GM23338 (cell line): ENCODE results near the gene RAMP3. TPM values are rescaled to one million over a fixed set of nuclear protein-coding genes. Genes with fewer than 3 reads are reported as not detected.
"Not testable (repeated sequence)": the region's sequence is repeated elsewhere in the genome, so short reads cannot be mapped to it uniquely, and the experiment has no call there.

Source experiments
- ATAC-seq: fragments of 200-7000 bp; cut with Tn5 transposase; 3 replicates; pipeline ENCODE4 v1.9.1; 2020
- DNase-seq: peaks from one replicate; pipeline ENCODE4 v3.0.0-alpha.2; 2015; ENCODE audit warnings: low spot score
- H2AFZ ChIP-seq: fragments of 200-600 bp; sonication (generic); 2 replicates; pipeline ENCODE4 v1.8.0; 2016; ENCODE audit warnings: antibody characterized with exemption, mild to moderate bottlenecking, moderate library complexity
- H3F3A ChIP-seq: fragments of 200-600 bp; sonication (generic); replicated peaks from 2 replicates; pipeline ENCODE4 v1.8.0; 2017; ENCODE audit warnings: antibody characterized with exemption, mixed run types, low read depth
- H3K27ac ChIP-seq: fragments of 200-600 bp; sonication (generic); 2 replicates; pipeline ENCODE4 v1.6.1; 2016; ENCODE audit warnings: low read depth
- H3K27me3 ChIP-seq: fragments of 200-600 bp; sonication (generic); 2 replicates; pipeline ENCODE4 v1.8.0; 2016; ENCODE audit warnings: mild to moderate bottlenecking, mixed run types, moderate library complexity; ENCODE audit not compliant: insufficient read depth
- H3K36me3 ChIP-seq: fragments of 200-600 bp; sonication (generic); 2 replicates; pipeline ENCODE4 v1.8.0; 2016; ENCODE audit warnings: mild to moderate bottlenecking; ENCODE audit not compliant: insufficient read depth
- H3K4me1 ChIP-seq: fragments of 200-600 bp; sonication (generic); 2 replicates; pipeline ENCODE4 v1.8.0; 2016; ENCODE audit warnings: mild to moderate bottlenecking, moderate library complexity; ENCODE audit not compliant: insufficient read depth
- H3K4me2 ChIP-seq: fragments of 200-600 bp; sonication (generic); 2 replicates; pipeline ENCODE4 v1.7.1; 2017; ENCODE audit warnings: mixed run types
- H3K4me3 ChIP-seq: fragments of 200-600 bp; sonication (generic); 2 replicates; pipeline ENCODE4 v1.6.1; 2016; ENCODE audit warnings: mixed run types
- H3K79me2 ChIP-seq: fragments of 200-600 bp; sonication (generic); replicated peaks from 2 replicates; pipeline ENCODE4 v1.8.0; 2017; ENCODE audit warnings: mild to moderate bottlenecking; ENCODE audit not compliant: insufficient read depth
- H3K9me2 ChIP-seq: fragments of 200-600 bp; sonication (generic); 2 replicates; pipeline ENCODE4 v1.8.0; 2017; ENCODE audit not compliant: insufficient read depth
- H4K20me1 ChIP-seq: fragments of 200-600 bp; sonication (generic); replicated peaks from 2 replicates; pipeline ENCODE4 v1.8.0; 2017; ENCODE audit warnings: mild to moderate bottlenecking; ENCODE audit not compliant: insufficient read depth
- H3K27ac Mint-ChIP-seq: 2 replicates; pipeline ENCODE4 v1.8.0; 2020; ENCODE audit warnings: inconsistent platforms, mild to moderate bottlenecking, moderate library complexity, mixed read lengths
- H3K27me3 Mint-ChIP-seq: 3 replicates; pipeline ENCODE4 v1.8.0; 2022; ENCODE audit warnings: low read depth, mild to moderate bottlenecking, moderate library complexity, mixed read lengths, inconsistent platforms; ENCODE audit not compliant: insufficient read depth, poor library complexity
- H3K36me3 Mint-ChIP-seq: 3 replicates; pipeline ENCODE4 v1.8.0; 2021; ENCODE audit warnings: low read depth, mild to moderate bottlenecking, inconsistent platforms, moderate library complexity, mixed read lengths
- H3K4me1 Mint-ChIP-seq: 3 replicates; pipeline ENCODE4 v1.8.0; 2020; ENCODE audit warnings: mild to moderate bottlenecking, inconsistent platforms, mixed read lengths
- H3K4me3 Mint-ChIP-seq: 3 replicates; pipeline ENCODE4 v1.8.0; 2021; ENCODE audit warnings: moderate library complexity, mild to moderate bottlenecking, inconsistent platforms, mixed read lengths
- H3K9me3 Mint-ChIP-seq: 3 replicates; pipeline ENCODE4 v1.8.0; 2020; ENCODE audit warnings: moderate library complexity, mild to moderate bottlenecking, inconsistent platforms, mixed read lengths
- ETS1 ChIP-seq: IDR thresholded peaks from 2 replicates; pipeline ENCODE4 v1.6.1; 2016; ENCODE audit warnings: antibody characterized with exemption
- EZH2phosphoT487 ChIP-seq: fragments of 200-600 bp; sonication (generic); IDR thresholded peaks from one replicate; pipeline ENCODE4 v1.8.1; 2018; ENCODE audit warnings: antibody characterized with exemption; ENCODE audit not compliant: unreplicated experiment
- STAT1 ChIP-seq: IDR thresholded peaks from one replicate; pipeline ENCODE4 v1.6.1; 2016; ENCODE audit warnings: antibody characterized with exemption; ENCODE audit not compliant: unreplicated experiment
- ZNF462 ChIP-seq: fragments of 250-450 bp; sonication (Bioruptor Pico); IDR thresholded peaks from 2 replicates; pipeline ENCODE4 v1.5.0; 2020; ENCODE audit warnings: mild to moderate bottlenecking, moderate library complexity
- polyA plus RNA-seq: library from polyadenylated mRNA; unstranded; fragments of >200 nt; fragmentation: Nextera tagmentation; extraction: Ambion mirVana; gene quantifications from 2 replicates; pipeline ENCODE4 v1.2.1, GENCODE V29; 2016
- total RNA-seq: library from RNA; depleted of rRNA; stranded (reverse); fragments of >200 nt; shearing (Covaris generic); gene quantifications from 2 replicates; pipeline ENCODE4 v1.2.3, GENCODE V29; 2014

RAMP3 gene
- total and polyA plus RNA-seq, 2 experiments from 2014 or later, result 1.1 to 4.6 TPM

- no peak overlapping the region for H3K4me3 Mint-ChIP-seq
- Histone ChIP-seq H3K4me3 (no peak overlapping the region), H3K36me3 (no peaks in the 10 kb centered on the region), H3K9me2 (0 out of 2 replicates have a peak, but pooled peaks cover 3% of the 10 kb centered on the region), H3F3A (no peaks in the 10 kb centered on the region), H3K27me3 (peaks cover 4% of the 10 kb centered on the region), H3K4me1 (no peaks in the 10 kb centered on the region; the same call in 1 of the 2 replicates), H3K4me2 (no peak overlapping the region), H2AFZ (no peak overlapping the region), H3K27ac (no peak overlapping the region), H3K79me2 (no peaks in the 10 kb centered on the region), H4K20me1 (no peaks in the 10 kb centered on the region)
- peaks cover 8% of the 10 kb centered on the region; the same call in 2 of the 3 replicates for H3K9me3 Mint-ChIP-seq
- H3K4me1 Mint-ChIP-seq, result peaks cover 4% of the 10 kb centered on the region; the same call in 2 of the 3 replicates
- no peak for ATAC-seq
- peaks cover 17% of the 10 kb centered on the region for H3K27me3 Mint-ChIP-seq
- H3K36me3 Mint-ChIP-seq, result no peaks in the 10 kb centered on the region
- TF ChIP-seq ETS1 (no peak), EZH2phosphoT487 (no peak), STAT1 (no peak), ZNF462 (no peak)
- no peak overlapping the region for H3K27ac Mint-ChIP-seq
- DNase-seq, result no peak
Measured at GRCh38 chr7:45163692-45164052, 6.1 kb downstream of the RAMP3 start.

GRCh38 chr7:45164271-45164670, 6.7 kb downstream of the RAMP3 start:
- H3K9me2 ChIP-seq, H3F3A ChIP-seq, H3K27me3 ChIP-seq, H3K9me3 Mint-ChIP-seq, H3K4me3 Mint-ChIP-seq, H2AFZ ChIP-seq, DNase-seq, H3K79me2 ChIP-seq, H3K4me1 Mint-ChIP-seq, H4K20me1 ChIP-seq, H3K36me3 ChIP-seq, H3K27ac ChIP-seq, ATAC-seq, H3K4me2 ChIP-seq, H3K27ac Mint-ChIP-seq, H3K4me3 ChIP-seq, H3K4me1 ChIP-seq, H3K36me3 Mint-ChIP-seq: not testable (repeated sequence)
- H3K27me3 Mint-ChIP-seq, result peaks cover 11% of the 10 kb centered on the region
